ENCODE results near the gene OR7G2.

DNA sequence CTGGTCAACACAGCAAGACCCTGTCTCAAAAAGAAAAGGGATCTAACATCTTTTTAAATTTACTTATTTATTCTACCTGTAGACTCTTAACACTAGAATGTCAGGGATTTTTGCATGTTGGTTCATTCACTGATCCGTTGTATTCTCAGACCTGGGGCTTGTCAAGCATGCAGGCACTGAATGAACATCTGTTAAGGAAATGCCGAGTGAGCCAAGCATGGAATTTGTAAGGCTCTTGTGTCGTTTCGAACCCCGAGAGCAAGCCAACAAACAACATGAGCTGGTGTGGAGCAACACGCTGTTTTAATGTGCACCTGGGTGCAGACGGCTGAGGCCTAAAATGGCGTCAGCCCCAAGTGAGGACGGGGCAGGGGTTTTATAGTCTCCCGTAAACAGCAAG is 30.4 kb downstream of the OR7G2 start:
- TF ChIP-seq CTCF (IDR thresholded peaks at IDR 0.05; ENCODE audit: low read depth, low read length) (no peak), POLR2A (IDR thresholded peaks at IDR 0.05; ENCODE audit: extremely low read depth, insufficient read length) (no peak), MAX (IDR thresholded peaks at IDR 0.05; ENCODE audit: low read depth, low read length) (no peak), MYC (IDR thresholded peaks at IDR 0.05; ENCODE audit: low read depth, low read length) (no peak)
